ENCODE data around the gene NUDT2.

Gene NUDT2

GRCh38 chr9:34370335-34370969 lies 41.1 kb downstream of the NUDT2 start:
- in situ Hi-C loops (cut with HindIII; ENCODE audit: low sequenced_read_pairs): no loop called here

- in situ Hi-C loops (cut with HindIII; ENCODE audit: low sequenced_read_pairs): no loop called here
Measured at GRCh38 chr9:34370970-34371880, 41.9 kb downstream of the NUDT2 start.

- in situ Hi-C loops (cut with HindIII; ENCODE audit: low sequenced_read_pairs): no loop called here
Measured at GRCh38 chr9:34371886-34372466, 42.6 kb downstream of the NUDT2 start.

GRCh38 chr9:34372467-34373011 lies 43.2 kb downstream of the NUDT2 start:
- in situ Hi-C loops (cut with HindIII; ENCODE audit: low sequenced_read_pairs): no loop called here

- in situ Hi-C loops (cut with HindIII; ENCODE audit: low sequenced_read_pairs): no loop called here
Measured at GRCh38 chr9:34373749-34374148, 44.4 kb downstream of the NUDT2 start.

- in situ Hi-C loops (cut with HindIII; ENCODE audit: low sequenced_read_pairs): no loop called here
Measured at GRCh38 chr9:34374339-34374738, 45.0 kb downstream of the NUDT2 start.

GRCh38 chr9:34374905-34375552 lies 45.7 kb downstream of the NUDT2 start:
- in situ Hi-C loops (cut with HindIII; ENCODE audit: low sequenced_read_pairs): no loop called here

- in situ Hi-C loops (cut with HindIII; ENCODE audit: low sequenced_read_pairs): no loop called here
Measured at GRCh38 chr9:34375901-34376595, 46.7 kb downstream of the NUDT2 start.

- in situ Hi-C loops (cut with HindIII; ENCODE audit: low sequenced_read_pairs): no loop called here
Measured at GRCh38 chr9:34376596-34377403, 47.4 kb downstream of the NUDT2 start, which contains the start of gene MYORG. MYORG (minus strand) TSS chr9:34376898; CDS start chr9:34372943, 3,955 bp downstream.

GRCh38 chr9:34377404-34377746 lies 48.0 kb downstream of the NUDT2 start:
- in situ Hi-C loops (cut with HindIII; ENCODE audit: low sequenced_read_pairs): no loop called here

GRCh38 chr9:34378376-34379060 lies 49.1 kb downstream of the NUDT2 start:
- in situ Hi-C loops (cut with HindIII; ENCODE audit: low sequenced_read_pairs): no loop called here

GRCh38 chr9:34379334-34380033 lies 50.1 kb downstream of the NUDT2 start:
- in situ Hi-C loops (cut with HindIII; ENCODE audit: low sequenced_read_pairs): no loop called here

GRCh38 chr9:34380034-34380510 lies 50.7 kb downstream of the NUDT2 start:
- in situ Hi-C loops (cut with HindIII; ENCODE audit: low sequenced_read_pairs): no loop called here

GRCh38 chr9:34380511-34381315 lies 51.3 kb downstream of the NUDT2 start:
- in situ Hi-C loops (cut with HindIII; ENCODE audit: low sequenced_read_pairs): no loop called here

- in situ Hi-C loops (cut with HindIII; ENCODE audit: low sequenced_read_pairs): no loop called here
Measured at GRCh38 chr9:34381323-34381722, 52.0 kb downstream of the NUDT2 start.

GRCh38 chr9:34382054-34382453 lies 52.7 kb downstream of the NUDT2 start:
- in situ Hi-C loops (cut with HindIII; ENCODE audit: low sequenced_read_pairs): no loop called here

GRCh38 chr9:34382879-34383278 lies 53.5 kb downstream of the NUDT2 start:
- in situ Hi-C loops (cut with HindIII; ENCODE audit: low sequenced_read_pairs): no loop called here

All from endothelial cell of hepatic sinusoid (primary cell).